Heart right ventricle (tissue), 16 donors: ENCODE data around the gene EYA3. TPM values are rescaled to one million over a fixed set of nuclear protein-coding genes. Genes with fewer than 3 reads are reported as not detected.

Experiments
- ATAC-seq, 8 donors: fragments of 200-7000 bp; cut with Tn5 transposase; one replicate each; pipeline ENCODE4 v1.9.1; 2020; ENCODE audit warnings: mild to moderate bottlenecking in 8 of 8, moderate library complexity in 8 of 8, moderate number of reproducible peaks in 1 of 8
- DNase-seq, 2 donors: peaks; one replicate each; pipeline ENCODE4 v3.0.0-alpha.2; 2020
- H3K27ac ChIP-seq, 10 donors: fragments of 200-600 bp; sonication (generic) in 2 of 10; one replicate each; pipeline versions ENCODE4 v1.5.0 to v1.8.0; 2020 to 2022; ENCODE audit warnings: mild to moderate bottlenecking in 3 of 10
- H3K27me3 ChIP-seq, 7 donors: fragments of 200-600 bp; one replicate each; pipeline ENCODE4 v1.8.0; 2021 to 2022; ENCODE audit warnings: mild to moderate bottlenecking in 2 of 7
- H3K36me3 ChIP-seq, 9 donors: fragments of 200-600 bp; sonication (generic) in 1 of 9; one replicate each; pipeline versions ENCODE4 v1.5.0 to v1.8.0; 2020 to 2022; ENCODE audit warnings: mild to moderate bottlenecking in 2 of 9
- H3K4me1 ChIP-seq, 9 donors: fragments of 200-600 bp; sonication (generic) in 1 of 9; one replicate each; pipeline versions ENCODE4 v1.5.0 to v1.8.0; 2020 to 2022; ENCODE audit warnings: mild to moderate bottlenecking in 4 of 9
- H3K4me3 ChIP-seq, 10 donors: fragments of 200-600 bp; sonication (generic) in 2 of 10; one replicate each; pipeline versions ENCODE4 v1.5.0 to v1.8.0; 2020 to 2022; ENCODE audit warnings: mild to moderate bottlenecking in 7 of 10, moderate library complexity in 2 of 10
- H3K9me3 ChIP-seq, 11 donors: fragments of 200-600 bp in 10 of 11; sonication (generic) in 2 of 11; one replicate each; pipeline versions ENCODE4 v1.5.0 to v1.8.0; 2013 to 2022; ENCODE audit warnings: mild to moderate bottlenecking in 2 of 11, control low read depth in 1 of 11, moderate library complexity in 1 of 11
- CTCF ChIP-seq, 9 donors: fragments of 200-600 bp; sonication (generic) in 2 of 9; IDR thresholded peaks; one replicate each; pipeline versions ENCODE4 v1.5.0 to v1.8.0; 2021 to 2022; ENCODE audit warnings: antibody characterized with exemption in 9 of 9, mild to moderate bottlenecking in 5 of 9, moderate library complexity in 1 of 9
- WGBS, 2 donors: extraction: QIAGEN DNeasy Blood & Tissue Kit; methylation state at CpG; one replicate each; pipeline ENCODE4 v1.1.7; 2013; ENCODE audit warnings: inconsistent platforms in 1 of 2; 5-methylcytosine and 5-hydroxymethylcytosine counted together
- intact Hi-C, 10 donors: fragments of 100-400 bp; cut with DNase I; formaldehyde crosslinking; loops; one replicate each; pipeline versions ENCODE4 v1.11.1 to v1.14.2; 2022
- polyA plus RNA-seq, 2 donors: library from polyadenylated mRNA; stranded (reverse); fragments of 200-250 nt; gene quantifications; one replicate each; pipeline ENCODE4 v1.2.3, GENCODE V29; 2013
- total RNA-seq, 10 donors: library from RNA; stranded (reverse); fragmentation: NEBNext Ultra II Directional in 3 of 10; extraction: Animal tissue kit (Norgen Biotek cat#: 25700) in 3 of 10; gene quantifications; one replicate each; pipeline versions ENCODE4 v1.2.1 to v1.2.4, GENCODE V29; 2021 to 2023
- donor health status: Arrhythmogenic right ventricular cardiomyopathy.
- donor health status: ischemic (EF 13 %, LVEDD 7.1; RV severe dilation, severe dysfunction).
- donor health status: healthy with polysubstance abuse.
- donor health status: DM: no; HTN: yes; CAD: no.
- donor health status: DM: no; HTN: no; CAD: no.
- donor health status: ischemic (EF 25% LVEDD 6.9; RV normal size, moderate dysfunction).
- donor health status: ischemic (EF 25% LVEDD 5.7; RV mildly dilated, moderate dysfunction).
- donor health status: healthy.
- donor health status: DM: yes; HTN: yes; CAD: no.
- donor health status: Ischemic cardiomyopathy.
- donor health status: ischemic (EF 35%, LVEDD 5.7; RV mildly dilated, moderate dysfunction).
- donor health status: nonischemic (EF 11% LVEDD 7.7; RV severe dilation, severe dysfunction).
- donor health status: DM: yes; HTN: yes; CAD: no.
- donor health status: PGD.
- donor health status: ischemic (EF 29% LVEDD 5.4; RV normal size, mild dysfunction).
- donor health status: nonischemic (EF 23%, LVEDD 6.1; RV moderate dilation, normal function).

Gene EYA3
- total and polyA plus RNA-seq, 12 donors = 3.6 to 22.1 (median 17.3) TPM

DNA sequence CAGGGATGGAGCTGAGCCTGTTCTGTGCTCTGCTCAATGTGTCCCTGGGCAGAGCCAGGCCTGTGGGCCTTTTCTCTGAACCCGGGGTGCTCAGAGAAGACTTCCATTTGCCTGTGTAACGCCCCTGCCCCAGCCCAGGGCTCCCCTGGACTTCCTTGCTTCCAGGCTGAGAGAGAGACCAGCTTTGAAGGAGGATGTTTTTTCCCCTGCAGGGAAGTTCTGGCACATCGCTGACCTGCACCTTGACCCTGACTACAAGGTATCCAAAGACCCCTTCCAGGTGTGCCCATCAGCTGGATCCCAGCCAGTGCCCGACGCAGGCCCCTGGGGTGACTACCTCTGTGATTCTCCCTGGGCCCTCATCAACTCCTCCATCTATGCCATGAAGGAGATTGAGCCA, 143.4 kb downstream of the EYA3 start:
- TF ChIP-seq CTCF (IDR thresholded peaks at IDR 0.05) = no peak
- intact Hi-C loops = no loop called here
- WGBS, 2 donors = 87% methylated on average over 5 of the region's 5 CpGs
- H3K9me3 ChIP-seq = no peaks in the 10 kb centered on the region
- ATAC-seq (no peak), DNase-seq (no peak)
- no peaks in the 10 kb centered on the region for H3K36me3 ChIP-seq
- peak overlapping the region in 1 of 10 donors; percentile 90 for H3K27ac ChIP-seq
- no peaks in the 10 kb centered on the region for H3K27me3 ChIP-seq
- H3K4me1 ChIP-seq = peaks cover 0 to 17% (median 7%) of the 10 kb centered on the region in 9 donors
- no peak overlapping the region for H3K4me3 ChIP-seq

- H3K27me3 ChIP-seq = no peaks in the 10 kb centered on the region
- no peak for TF ChIP-seq CTCF (IDR thresholded peaks at IDR 0.05)
- DNase-seq (no peak), ATAC-seq (no peak)
- no peaks in the 10 kb centered on the region for H3K9me3 ChIP-seq
- no peaks in the 10 kb centered on the region for H3K36me3 ChIP-seq
- no peak overlapping the region for H3K4me3 ChIP-seq
- peaks cover 0 to 17% (median 7%) of the 10 kb centered on the region in 9 donors for H3K4me1 ChIP-seq
- peak overlapping the region in 1 of 10 donors; percentile 90 for H3K27ac ChIP-seq
- intact Hi-C loops = loop anchor here in 2 of 10 donors (2.0 kb wide), 2 partner anchors 37 to 39 kb away; no protein-coding TSS in a partner anchor
- 82 to 87% methylated on average over 12 of the region's 12 CpGs for WGBS, 2 donors
Measured at GRCh38 chr1:27941671-27942540, 146.5 kb downstream of the EYA3 start.

DNA sequence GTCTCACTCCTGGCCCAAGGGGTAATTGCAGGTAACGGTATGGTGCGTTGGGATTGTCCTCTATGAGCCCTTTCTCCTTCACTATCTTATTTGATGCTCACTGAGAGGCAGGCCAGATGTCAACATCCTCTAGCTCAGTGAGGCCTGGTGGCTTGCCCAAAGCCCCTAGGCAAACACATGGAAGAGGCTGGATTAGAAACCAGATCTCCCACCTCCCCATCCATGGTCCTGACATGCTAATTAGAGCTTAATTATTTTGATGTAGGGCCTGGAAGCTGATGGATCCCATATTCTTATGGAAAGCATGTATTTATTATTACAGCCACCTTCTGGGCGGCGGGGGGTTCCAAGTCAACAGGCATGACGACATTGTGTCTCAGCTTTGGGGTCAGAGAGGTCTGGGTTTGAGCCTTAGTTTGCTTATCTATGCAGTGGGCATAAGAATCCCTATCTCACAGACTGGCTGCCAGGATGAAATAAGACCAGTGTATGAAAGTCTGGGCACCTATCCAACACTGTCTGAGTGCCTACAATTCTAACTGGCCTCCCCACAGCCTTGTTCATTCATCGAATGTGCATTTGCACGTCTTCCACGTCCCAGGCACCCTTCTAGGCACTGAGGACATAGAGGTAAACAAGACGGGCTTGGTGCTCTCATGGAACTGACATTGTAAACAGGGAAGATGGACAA, 147.4 kb downstream of the EYA3 start:
- Histone ChIP-seq H3K4me3 (no peak overlapping the region), H3K36me3 (no peaks in the 10 kb centered on the region), H3K27ac (peak overlapping the region in 1 of 10 donors; percentile 90), H3K27me3 (peaks cover 0 to 5% (median 1%) of the 10 kb centered on the region in 7 donors), H3K9me3 (no peaks in the 10 kb centered on the region), H3K4me1 (peaks cover 0 to 17% (median 7%) of the 10 kb centered on the region in 9 donors)
- no peak for TF ChIP-seq CTCF (IDR thresholded peaks at IDR 0.05)
- intact Hi-C loops = loop anchor here in 1 of 10 donors (2.0 kb wide), 1 partner anchor 38 kb away; no protein-coding TSS in a partner anchor
- no peak for ATAC-seq
- no peak for DNase-seq
- 87% methylated on average over 9 of the region's 9 CpGs for WGBS, 2 donors

- peak in 5 of 8 donors; percentile 35 to 51 (median 47) for ATAC-seq
- intact Hi-C loops = loop anchor here in 1 of 10 donors (2.0 kb wide), 1 partner anchor 39 kb away; no protein-coding TSS in a partner anchor
Measured at GRCh38 chr1:27940297-27940696, 148.1 kb downstream of the EYA3 start.

More at GRCh38 chr1:27940297-27940696, 148.1 kb downstream of the EYA3 start:
- no peak overlapping the region for H3K4me3 ChIP-seq
- no peaks in the 10 kb centered on the region for H3K9me3 ChIP-seq
- TF ChIP-seq CTCF (IDR thresholded peaks at IDR 0.05) = peak in 7 of 9 donors; percentile 32 to 49 (median 44)
- 30 to 47% methylated on average over 6 of the region's 6 CpGs for WGBS, 2 donors
- H3K27ac ChIP-seq = peak overlapping the region in 1 of 10 donors; percentile 90
- peaks cover 0 to 12% (median 5%) of the 10 kb centered on the region in 7 donors for H3K27me3 ChIP-seq
- H3K4me1 ChIP-seq = peaks cover 0 to 20% (median 7%) of the 10 kb centered on the region in 9 donors
- peak; percentile 30 to 57 for DNase-seq
- no peaks in the 10 kb centered on the region for H3K36me3 ChIP-seq
